Stimulated activated CD8-positive, alpha-beta memory T cell treated with anti-CD3 and anti-CD28 coated beads, Interleukin-4, amount 100 ng/mL, for 4 hours (primary cell): ENCODE results near the gene POLR2A.
"Not testable (repeated sequence)": the region's sequence is repeated elsewhere in the genome, so short reads cannot be mapped to it uniquely, and the experiment has no call there.

ENCODE experiments used
- DNase-seq, 2 donors: peaks; one replicate each; pipeline ENCODE4 v3.0.0-alpha.2; 2020; ENCODE audit warnings: low read depth in 2 of 2, low spot score in 1 of 2

The POLR2A gene

DNA sequence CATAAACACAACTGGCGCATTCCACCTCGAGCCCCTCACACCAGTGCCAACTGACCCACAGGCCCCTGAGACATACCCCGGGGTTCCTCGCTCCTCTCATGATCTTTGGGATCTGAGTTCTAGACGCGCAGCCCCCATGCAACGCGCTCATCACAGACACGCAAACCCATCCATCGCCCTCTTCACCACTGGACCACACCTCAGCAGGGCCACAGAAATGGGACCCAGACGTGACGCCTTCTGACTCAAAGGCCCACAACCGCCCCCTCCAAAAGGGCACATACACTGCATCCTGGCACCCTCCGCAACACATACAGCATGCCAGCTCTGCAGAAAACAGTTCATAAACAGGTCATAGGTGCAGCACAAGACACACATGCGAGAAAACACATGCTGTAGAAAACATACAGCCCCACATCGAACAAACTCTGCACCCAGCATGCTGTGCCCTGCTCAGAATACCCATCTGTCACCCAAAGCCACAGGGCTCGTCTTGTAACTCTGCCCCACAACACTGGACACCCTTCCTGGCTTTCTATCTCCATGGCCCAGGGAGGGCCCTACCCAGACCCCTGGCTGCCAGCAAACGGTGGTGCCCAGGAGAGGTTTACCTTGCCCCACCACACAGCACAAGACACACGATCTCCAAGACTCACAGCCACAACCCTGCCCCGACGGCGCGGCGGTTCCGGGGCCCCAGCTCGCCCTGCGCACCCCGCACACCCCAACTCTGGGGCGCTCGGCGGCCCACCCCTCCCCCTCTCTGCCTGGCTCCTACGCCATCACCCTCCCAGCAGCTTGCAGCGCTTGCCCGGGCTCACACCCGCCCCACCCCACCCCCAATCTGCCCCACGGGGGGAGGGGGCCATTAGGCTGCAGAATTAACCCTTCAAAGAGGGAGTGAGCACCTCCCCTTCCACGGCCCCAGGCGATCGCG, 5.6 kb upstream of the POLR2A start:
- DNase-seq: peak; percentile 16 to 29

- DNase-seq: peak; percentile 31 to 33
Measured at GRCh38 chr17:7479213-7480088, 4.7 kb upstream of the POLR2A start, which contains the start of gene ZBTB4. TSS of gene ZBTB4 (minus strand) at chr17:7479631. CDS start at chr17:7466801, 12,830 bp downstream.

DNA sequence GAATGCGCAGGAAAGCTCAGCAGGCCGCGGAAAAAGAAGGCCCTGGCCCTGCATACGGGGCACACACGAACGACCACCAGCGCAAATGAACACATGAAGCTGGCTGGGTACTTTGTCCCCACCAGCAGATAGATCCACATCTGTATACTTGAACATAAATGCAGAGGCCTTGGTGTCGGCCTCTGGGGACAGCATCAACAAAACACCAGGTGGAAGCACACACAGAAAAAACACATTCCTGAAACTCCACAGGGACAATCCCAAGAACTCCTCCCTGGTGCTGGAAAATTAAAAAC, 4.1 kb upstream of the POLR2A start:
- DNase-seq: no peak

- DNase-seq: not testable (repeated sequence)
Measured at GRCh38 chr17:7481275-7481674, 2.9 kb upstream of the POLR2A start, which contains the start of gene SLC35G6. TSS of gene SLC35G6 (plus strand) at chr17:7481446. CDS start at chr17:7481517, 71 bp downstream.

GRCh38 chr17:7481842-7482741, 2.1 kb upstream of the POLR2A start:
- DNase-seq: not testable (repeated sequence)

GRCh38 chr17:7482742-7483088, 1.5 kb upstream of the POLR2A start:
- DNase-seq: not testable (repeated sequence)

- DNase-seq: peak; percentile 85 to 94
Measured at GRCh38 chr17:7483255-7484066, 705 bp upstream of the POLR2A start.

GRCh38 chr17:7484919-7485377, 782 bp downstream of the POLR2A start:
- DNase-seq: no peak

- DNase-seq: no peak
Measured at GRCh38 chr17:7486181-7486580, 2.0 kb downstream of the POLR2A start.

DNA sequence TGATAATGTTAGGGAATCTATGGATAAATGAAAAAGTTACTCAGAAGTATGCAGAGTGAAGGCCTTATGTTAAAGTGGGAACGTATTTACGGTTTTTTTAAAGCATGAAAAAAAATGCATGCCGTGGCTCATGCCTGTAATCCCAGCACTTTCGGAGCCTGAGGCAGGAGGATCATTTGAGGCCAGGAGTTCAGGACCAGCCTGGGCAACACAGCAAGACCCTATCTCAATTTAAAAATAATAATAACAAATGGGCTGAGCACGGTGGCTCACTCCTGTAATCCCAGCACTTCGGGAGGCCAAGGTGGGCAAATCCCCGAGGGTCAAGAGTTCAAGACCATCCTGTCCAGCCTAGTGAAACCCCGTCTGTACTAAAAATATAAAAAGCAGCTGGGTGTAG, 6.0 kb downstream of the POLR2A start:
- no peak for DNase-seq

GRCh38 chr17:7491583-7491982, 7.4 kb downstream of the POLR2A start:
- no peak for DNase-seq

DNA sequence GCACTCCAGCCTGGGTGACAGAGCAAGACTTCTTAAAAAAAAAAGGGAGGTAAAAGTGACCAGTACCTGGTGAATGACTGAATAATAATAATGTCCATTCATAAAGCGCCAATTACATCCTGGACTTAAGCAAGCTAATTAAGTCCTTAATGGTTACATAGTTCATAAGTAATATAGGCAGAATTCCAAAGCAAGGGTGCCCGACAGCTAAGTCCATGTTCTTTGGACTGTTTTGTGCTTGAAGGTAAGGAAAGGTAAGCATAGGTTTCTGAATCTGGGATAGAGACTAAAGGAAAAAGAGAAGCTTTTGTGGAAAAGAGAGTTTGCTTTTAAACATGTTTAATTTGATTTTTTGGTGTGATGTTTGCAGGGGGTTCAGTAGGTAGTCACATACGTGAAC, 9.8 kb downstream of the POLR2A start:
- DNase-seq: no peak

DNA sequence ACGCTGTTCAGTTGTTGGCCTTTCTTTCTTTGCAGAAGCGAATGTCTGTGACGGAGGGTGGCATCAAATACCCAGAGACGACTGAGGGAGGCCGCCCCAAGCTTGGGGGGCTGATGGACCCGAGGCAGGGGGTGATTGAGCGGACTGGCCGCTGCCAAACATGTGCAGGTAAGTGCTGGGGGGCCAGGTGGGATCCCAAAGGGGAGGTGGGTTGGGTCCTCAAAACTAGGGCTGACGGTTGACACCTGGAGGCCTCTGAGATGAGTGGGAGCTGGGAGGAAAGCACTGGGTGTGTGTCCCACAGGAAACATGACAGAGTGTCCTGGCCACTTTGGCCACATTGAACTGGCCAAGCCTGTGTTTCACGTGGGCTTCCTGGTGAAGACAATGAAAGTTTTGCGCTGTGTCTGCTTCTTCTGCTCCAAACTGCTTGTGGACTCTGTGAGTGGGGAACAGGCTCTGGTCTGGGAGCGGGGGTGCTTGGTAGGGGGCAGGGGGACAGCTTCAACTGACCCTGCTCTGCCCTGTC, 11.8 kb downstream of the POLR2A start:
- DNase-seq: no peak

- DNase-seq: no peak
Measured at GRCh38 chr17:7496470-7497183, 12.5 kb downstream of the POLR2A start.

GRCh38 chr17:7497228-7497627, 13.1 kb downstream of the POLR2A start:
- DNase-seq: no peak

- no peak for DNase-seq
Measured at GRCh38 chr17:7497636-7498035, 13.5 kb downstream of the POLR2A start.

- DNase-seq: no peak
Measured at GRCh38 chr17:7499161-7499560, 15.0 kb downstream of the POLR2A start.

DNA sequence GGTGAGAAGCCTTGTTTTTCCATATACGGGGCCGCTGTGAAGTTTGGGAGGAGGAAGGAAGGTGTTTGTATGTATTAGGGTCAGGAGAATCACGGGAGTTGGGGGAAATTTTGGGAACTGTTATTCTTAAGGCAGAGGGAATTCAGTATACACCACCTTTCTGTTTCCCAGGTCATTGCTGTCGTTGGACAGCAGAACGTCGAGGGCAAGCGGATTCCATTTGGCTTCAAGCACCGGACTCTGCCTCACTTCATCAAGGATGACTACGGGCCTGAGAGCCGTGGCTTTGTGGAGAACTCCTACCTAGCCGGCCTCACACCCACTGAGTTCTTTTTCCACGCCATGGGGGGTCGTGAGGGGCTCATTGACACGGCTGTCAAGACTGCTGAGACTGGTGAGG, 17.6 kb downstream of the POLR2A start:
- no peak for DNase-seq

GRCh38 chr17:7502171-7502847, 18.1 kb downstream of the POLR2A start:
- DNase-seq: no peak
